Lung (tissue), 12 donors: Measurements from ENCODE around the gene KCND3. TPM values are rescaled to one million over a fixed set of nuclear protein-coding genes. Genes with fewer than 3 reads are reported as not detected.

ENCODE experiments used
- ATAC-seq: fragments of 200-7000 bp; cut with Tn5 transposase; one replicate; pipeline ENCODE4 v1.9.1; 2020; ENCODE audit warnings: moderate number of reproducible peaks; ENCODE audit not compliant: insufficient read depth, low FRiP score
- DNase-seq, 3 donors: peaks; one replicate each; pipeline ENCODE4 v3.0.0-alpha.2; 2013 to 2017
- H3K27ac ChIP-seq, 2 donors: one replicate each; pipeline ENCODE4 v1.5.1; 2013; ENCODE audit warnings: mild to moderate bottlenecking in 2 of 2, moderate library complexity in 2 of 2, control low read depth in 1 of 2, inconsistent platforms in 1 of 2, low read depth in 1 of 2, low read length in 1 of 2
- H3K27me3 ChIP-seq, 3 donors: one replicate each; pipeline ENCODE4 v1.5.1; 2013; ENCODE audit warnings: low read length in 2 of 3; ENCODE audit not compliant: control insufficient read depth in 3 of 3, insufficient read depth in 3 of 3
- H3K36me3 ChIP-seq, 4 donors: one replicate each; pipeline ENCODE4 v1.5.1; 2013; ENCODE audit warnings: low read length in 4 of 4, mild to moderate bottlenecking in 1 of 4, moderate library complexity in 1 of 4; ENCODE audit not compliant: control insufficient read depth in 4 of 4, insufficient read depth in 4 of 4
- H3K4me1 ChIP-seq, 5 donors: one replicate each; pipeline ENCODE4 v1.5.1; 2013; ENCODE audit warnings: low read length in 5 of 5, mild to moderate bottlenecking in 2 of 5, moderate library complexity in 1 of 5; ENCODE audit not compliant: control insufficient read depth in 5 of 5, insufficient read depth in 5 of 5
- H3K4me3 ChIP-seq: one replicate; pipeline ENCODE4 v1.5.1; 2013; ENCODE audit warnings: mild to moderate bottlenecking, control low read depth, moderate library complexity
- H3K9ac ChIP-seq, 2 donors: one replicate each; pipeline ENCODE4 v1.5.1; 2013; ENCODE audit warnings: low read length in 2 of 2, control low read depth in 1 of 2; ENCODE audit not compliant: insufficient read depth in 1 of 2
- H3K9me3 ChIP-seq, 4 donors: one replicate each; pipeline ENCODE4 v1.5.1; 2013; ENCODE audit warnings: low read length in 3 of 4, mild to moderate bottlenecking in 1 of 4, moderate library complexity in 1 of 4; ENCODE audit not compliant: control insufficient read depth in 4 of 4, insufficient read depth in 3 of 4
- CTCF ChIP-seq: IDR thresholded peaks from 2 replicates; pipeline ENCODE4 v1.5.1; 2012; ENCODE audit warnings: mild to moderate bottlenecking; ENCODE audit errors: control extremely low read depth, extremely low read depth
- WGBS, 2 donors: extraction: QIAGEN DNeasy Blood & Tissue Kit; methylation state at CpG; one replicate each; pipeline ENCODE4 v1.1.7; 2013; 5-methylcytosine and 5-hydroxymethylcytosine counted together
- polyA plus RNA-seq, 2 donors: library from polyadenylated mRNA; stranded (reverse); fragments of 200-250 nt; gene quantifications; one replicate each; pipeline ENCODE4 v1.2.1, GENCODE V29; 2013
- total RNA-seq, 2 donors: library from RNA; depleted of rRNA in 1 of 2; stranded (reverse); fragments of >200 nt in 1 of 2; gene quantifications; one replicate each; pipeline ENCODE4 v1.2.1, GENCODE V29; 2014 to 2021
- donor health status: control.
- donor health status: control.
- donor health status: Bipolar disorder and iron deficiency.
- donor health status: healthy.
- donor health status: DM: yes; HTN: yes; CAD: no.

The KCND3 gene
- total and polyA plus RNA-seq, 4 donors, result 1.3 to 12.1 (median 4.9) TPM

DNA sequence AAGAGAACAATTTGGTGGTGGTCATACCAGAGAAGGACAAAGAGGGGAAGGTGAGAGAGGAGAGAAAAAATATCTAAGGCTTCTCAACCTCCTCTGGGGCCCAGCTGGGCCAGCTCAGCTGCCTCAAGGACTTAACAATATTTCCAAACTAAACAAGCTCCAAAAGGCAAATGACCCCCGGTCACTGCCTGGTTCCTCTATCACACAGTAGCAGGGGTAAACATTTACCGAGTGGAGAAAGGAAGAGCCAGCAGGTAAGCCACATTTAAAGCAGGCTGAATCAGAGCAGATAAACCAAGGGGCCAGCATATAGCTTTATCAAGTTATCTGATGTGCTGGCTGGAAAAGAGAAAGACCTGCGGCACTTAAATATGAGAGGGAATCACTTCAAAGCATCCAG, 102.1 kb downstream of the KCND3 start:
- Histone ChIP-seq H3K4me1 (peaks cover 0 to 5% (median 0%) of the 10 kb centered on the region in 5 donors), H3K9ac (no peak overlapping the region), H3K9me3 (no peaks in the 10 kb centered on the region), H3K27ac (no peak overlapping the region), H3K4me3 (no peak overlapping the region), H3K27me3 (peaks cover 0 to 10% (median 2%) of the 10 kb centered on the region in 3 donors), H3K36me3 (no peaks in the 10 kb centered on the region)
- DNase-seq (no peak), ATAC-seq (no peak)
- TF ChIP-seq CTCF, result no peak
- 59 to 68% methylated on average over 3 of the region's 3 CpGs for WGBS, 2 donors

DNA sequence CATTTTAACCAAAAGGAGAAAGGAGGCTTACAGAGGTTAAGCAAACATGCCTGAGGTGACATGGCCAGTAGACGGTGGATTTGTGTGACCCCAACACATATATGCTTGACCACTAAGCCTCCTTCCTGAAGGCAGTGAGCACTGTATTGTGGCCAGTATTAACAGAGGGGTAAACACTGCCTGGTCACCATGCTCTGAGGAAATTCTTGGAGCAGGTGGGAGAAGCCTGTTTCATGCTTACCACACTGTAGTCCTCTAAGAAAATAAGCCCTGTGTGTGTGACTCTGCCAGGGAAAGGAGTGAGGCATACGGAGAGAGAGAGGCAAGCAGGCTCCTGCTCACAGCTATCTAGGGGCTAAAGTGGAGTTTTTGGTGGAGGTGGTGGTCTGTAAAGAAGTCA, 102.7 kb downstream of the KCND3 start:
- Histone ChIP-seq H3K4me1 (peaks cover 0 to 5% (median 2%) of the 10 kb centered on the region in 5 donors), H3K27me3 (peaks cover 0 to 10% (median 2%) of the 10 kb centered on the region in 3 donors), H3K36me3 (no peaks in the 10 kb centered on the region), H3K9ac (no peak overlapping the region), H3K9me3 (no peaks in the 10 kb centered on the region), H3K27ac (no peak overlapping the region), H3K4me3 (no peak overlapping the region)
- no peak for DNase-seq
- ATAC-seq, result no peak
- WGBS, 2 donors, result 73 to 78% methylated on average over 2 of the region's 2 CpGs
- no peak for TF ChIP-seq CTCF

DNA sequence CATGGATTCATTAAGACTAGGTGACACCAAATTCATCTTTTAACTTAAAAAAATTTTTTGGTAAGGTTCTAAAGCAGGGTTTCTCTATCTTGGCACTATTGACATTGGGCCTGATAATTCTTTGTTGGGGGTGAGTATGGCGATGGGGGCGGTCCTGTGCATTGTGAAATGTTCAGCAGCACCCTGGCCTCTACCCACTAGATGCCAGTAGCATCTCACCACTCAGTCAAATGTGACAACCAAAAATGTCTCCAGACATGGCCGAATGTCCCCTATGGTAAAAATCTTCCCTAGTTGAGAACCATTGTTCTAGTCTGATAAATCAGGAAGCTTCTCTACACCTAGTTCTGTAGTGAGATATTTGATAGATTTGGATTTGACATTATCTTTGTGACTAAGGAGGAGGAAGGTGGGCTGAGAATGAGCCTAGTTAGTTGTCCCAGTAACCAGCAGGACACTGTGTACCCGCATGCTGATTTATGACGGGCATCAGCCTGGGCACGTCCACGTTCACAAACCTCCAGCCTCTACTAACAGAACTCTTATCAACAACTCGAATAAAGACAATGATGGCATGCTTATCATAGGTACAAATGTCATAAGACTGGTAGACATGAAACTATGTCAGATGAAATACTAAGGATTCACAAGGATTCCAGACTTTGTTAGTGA, 104.6 kb downstream of the KCND3 start:
- no peak for TF ChIP-seq CTCF
- no peak for DNase-seq
- peaks cover 0 to 14% (median 2%) of the 10 kb centered on the region in 3 donors for H3K27me3 ChIP-seq
- no peaks in the 10 kb centered on the region for H3K9me3 ChIP-seq
- H3K36me3 ChIP-seq, result no peaks in the 10 kb centered on the region
- WGBS, 2 donors, result 87 to 93% methylated on average over 8 of the region's 8 CpGs
- H3K9ac ChIP-seq, result no peak overlapping the region
- peaks cover 5 to 19% (median 10%) of the 10 kb centered on the region in 5 donors for H3K4me1 ChIP-seq
- no peak overlapping the region for H3K27ac ChIP-seq
- no peak overlapping the region for H3K4me3 ChIP-seq
- ATAC-seq, result no peak
